H9 (cell line): ENCODE results near the gene CHSY3. TPM values are rescaled to one million over a fixed set of nuclear protein-coding genes. Genes with fewer than 3 reads are reported as not detected.
A peak's percentile ranks its signal among the peaks of the same experiment; 100 is the strongest.

ENCODE experiments used
- DNase-seq: peaks from one replicate; pipeline ENCODE4 v3.0.0-alpha.2; 2017
- H2AFZ ChIP-seq: one replicate; pipeline ENCODE4 v1.6.1; 2013; ENCODE audit warnings: mild to moderate bottlenecking, low read length, control low read depth, moderate library complexity
- H2AK5ac ChIP-seq: 2 replicates; pipeline ENCODE4 v1.6.1; 2013; ENCODE audit warnings: low read length, control low read depth, mixed read lengths; ENCODE audit not compliant: insufficient read length
- H2BK120ac ChIP-seq: one replicate; pipeline ENCODE4 v1.6.1; 2013; ENCODE audit warnings: low read depth, mild to moderate bottlenecking, low read length, control low read depth, inconsistent platforms; ENCODE audit not compliant: poor library complexity, severe bottlenecking
- H2BK12ac ChIP-seq: 2 replicates; pipeline ENCODE4 v1.6.1; 2013; ENCODE audit warnings: low read length, control low read depth, mixed read lengths, low read depth; ENCODE audit not compliant: insufficient read length
- H2BK15ac ChIP-seq: 2 replicates; pipeline ENCODE4 v1.6.1; 2013; ENCODE audit warnings: low read depth, low read length, control low read depth
- H2BK20ac ChIP-seq: one replicate; pipeline ENCODE4 v1.6.1; 2013; ENCODE audit warnings: low read depth, mild to moderate bottlenecking, low read length, control low read depth, inconsistent platforms; ENCODE audit not compliant: poor library complexity, severe bottlenecking
- H2BK5ac ChIP-seq: 2 replicates; pipeline ENCODE4 v1.6.1; 2013; ENCODE audit warnings: low read length, control low read depth, mixed read lengths; ENCODE audit not compliant: insufficient read length
- H3K14ac ChIP-seq: 2 replicates; pipeline ENCODE4 v1.6.1; 2013; ENCODE audit warnings: low read length, control low read depth; ENCODE audit not compliant: insufficient read depth
- H3K18ac ChIP-seq: 2 replicates; pipeline ENCODE4 v1.6.1; 2013; ENCODE audit warnings: low read depth, mild to moderate bottlenecking, mixed read lengths, low read length, control low read depth; ENCODE audit not compliant: insufficient read length
- H3K23ac ChIP-seq: 2 replicates; pipeline ENCODE4 v1.6.1; 2013; ENCODE audit warnings: low read length, control low read depth, mixed read lengths, low read depth; ENCODE audit not compliant: insufficient read length
- H3K23me2 ChIP-seq: 2 replicates; pipeline ENCODE4 v1.6.1; 2013; ENCODE audit warnings: low read depth, mild to moderate bottlenecking, mixed read lengths, low read length, control low read depth; ENCODE audit not compliant: insufficient read length, poor library complexity, severe bottlenecking
- H3K27ac ChIP-seq: 2 replicates; pipeline ENCODE4 v1.5.1; 2013; ENCODE audit warnings: low read length, control low read depth, mixed read lengths, low read depth; ENCODE audit not compliant: insufficient read length
- H3K27me3 ChIP-seq: 2 replicates; pipeline ENCODE4 v1.6.1; 2013; ENCODE audit warnings: low read length, control low read depth, inconsistent platforms; ENCODE audit not compliant: insufficient read depth
- H3K4ac ChIP-seq: 2 replicates; pipeline ENCODE4 v1.6.1; 2013; ENCODE audit warnings: low read depth, mild to moderate bottlenecking, control low read depth, inconsistent platforms, low read length, moderate library complexity
- H3K4me1 ChIP-seq: 2 replicates; pipeline ENCODE4 v1.6.1; 2013; ENCODE audit warnings: low read length, control low read depth, inconsistent platforms; ENCODE audit not compliant: insufficient read depth
- H3K4me2 ChIP-seq: 2 replicates; pipeline ENCODE4 v1.6.1; 2013; ENCODE audit warnings: low read length, control low read depth, mixed read lengths; ENCODE audit not compliant: insufficient read length, insufficient read depth
- H3K56ac ChIP-seq: 2 replicates; pipeline ENCODE4 v1.6.1; 2013; ENCODE audit warnings: low read depth, mild to moderate bottlenecking, mixed read lengths, low read length, control low read depth; ENCODE audit not compliant: insufficient read length
- H3K79me1 ChIP-seq: 2 replicates; pipeline ENCODE4 v1.6.1; 2013; ENCODE audit warnings: low read depth, mild to moderate bottlenecking, moderate library complexity, low read length, control low read depth, inconsistent platforms; ENCODE audit not compliant: insufficient read depth, poor library complexity, severe bottlenecking
- H3K79me2 ChIP-seq: 2 replicates; pipeline ENCODE4 v1.6.1; 2013; ENCODE audit warnings: low read length, control low read depth, inconsistent platforms; ENCODE audit not compliant: insufficient read depth
- H3K9ac ChIP-seq: 2 replicates; pipeline ENCODE4 v1.6.1; 2013; ENCODE audit warnings: low read length, control low read depth, mixed read lengths; ENCODE audit not compliant: insufficient read length; ENCODE audit errors: extremely low read depth
- H3K9me3 ChIP-seq: one replicate; pipeline ENCODE4 v1.6.1; 2013; ENCODE audit warnings: low read depth, low read length, inconsistent platforms; ENCODE audit not compliant: control insufficient read depth
- H3T11ph ChIP-seq: one replicate; pipeline ENCODE4 v1.6.1; 2013; ENCODE audit warnings: mild to moderate bottlenecking, low read length, control low read depth, inconsistent platforms
- H4K20me1 ChIP-seq: one replicate; pipeline ENCODE4 v1.6.1; 2013; ENCODE audit not compliant: control insufficient read depth, insufficient read length, insufficient read depth
- H4K5ac ChIP-seq: 2 replicates; pipeline ENCODE4 v1.6.1; 2013; ENCODE audit warnings: low read depth, mild to moderate bottlenecking, mixed read lengths, low read length, control low read depth; ENCODE audit not compliant: insufficient read length
- H4K8ac ChIP-seq: replicated peaks from 2 replicates; pipeline ENCODE4 v1.6.1; 2013; ENCODE audit warnings: low read length, control low read depth, mixed read lengths, low read depth; ENCODE audit not compliant: insufficient read length
- H4K91ac ChIP-seq: 2 replicates; pipeline ENCODE4 v1.6.1; 2013; ENCODE audit warnings: low read depth, mild to moderate bottlenecking, moderate library complexity, mixed read lengths, low read length, control low read depth; ENCODE audit not compliant: insufficient read length
- H3K27ac Mint-ChIP-seq, 3 experiments: 2 replicates in 2 of 3; 3 replicates in 1 of 3; pipeline ENCODE4 v1.8.0; 2020 to 2021; ENCODE audit warnings: mixed read lengths in 3 of 3, mild to moderate bottlenecking in 1 of 3, moderate library complexity in 1 of 3
- H3K27me3 Mint-ChIP-seq: 2 replicates; pipeline ENCODE4 v1.8.0; 2021; ENCODE audit warnings: low read depth, mild to moderate bottlenecking, moderate library complexity, mixed read lengths
- H3K36me3 Mint-ChIP-seq, 3 experiments: 2 replicates in 2 of 3; 3 replicates in 1 of 3; pipeline ENCODE4 v1.8.0; 2020 to 2021; ENCODE audit warnings: low read depth in 3 of 3, mixed read lengths in 3 of 3; ENCODE audit not compliant: insufficient read depth in 1 of 3
- H3K4me1 Mint-ChIP-seq, 2 experiments: 2 replicates each; pipeline ENCODE4 v1.8.0; 2020; ENCODE audit warnings: mixed read lengths in 2 of 2
- H3K4me3 Mint-ChIP-seq, 2 experiments: 2 replicates in 1 of 2; 3 replicates in 1 of 2; pipeline ENCODE4 v1.8.0; 2020 to 2021; ENCODE audit warnings: mild to moderate bottlenecking in 2 of 2, mixed read lengths in 2 of 2, moderate library complexity in 1 of 2
- H3K9me3 Mint-ChIP-seq, 2 experiments: 2 replicates in 1 of 2; 3 replicates in 1 of 2; pipeline ENCODE4 v1.8.0; 2020; ENCODE audit warnings: mild to moderate bottlenecking in 2 of 2, mixed read lengths in 2 of 2, moderate library complexity in 1 of 2
- WGBS: extraction: QIAGEN DNeasy Blood & Tissue Kit; methylation state at CpG from one replicate; pipeline ENCODE4 v1.1.7; 2013; ENCODE audit warnings: missing lambda C conversion rate, low lambda C conversion rate, mixed read lengths; ENCODE audit not compliant: insufficient read length; ENCODE audit errors: extremely low coverage; 5-methylcytosine and 5-hydroxymethylcytosine counted together
- total RNA-seq: library from RNA; stranded (reverse); gene quantifications from 2 replicates; pipeline ENCODE4 v1.2.1, GENCODE V29; 2021
- TF ChIP-seq, protein P1 (sequence below): fragments of 200-600 bp; sonication (generic); conservative IDR thresholded peaks from 3 replicates; pipeline ENCODE4 v1.8.0; 2021; ENCODE audit warnings: antibody characterized with exemption, mild to moderate bottlenecking

Gene CHSY3
- total RNA-seq, 1 experiment from 2014 or later: 0.37 TPM

GRCh38 chr5:130002876-130003275 is 98.6 kb downstream of the CHSY3 start:
- H3K9me3 ChIP-seq: no peaks in the 10 kb centered on the region
- TF ChIP-seq, protein P1, sequence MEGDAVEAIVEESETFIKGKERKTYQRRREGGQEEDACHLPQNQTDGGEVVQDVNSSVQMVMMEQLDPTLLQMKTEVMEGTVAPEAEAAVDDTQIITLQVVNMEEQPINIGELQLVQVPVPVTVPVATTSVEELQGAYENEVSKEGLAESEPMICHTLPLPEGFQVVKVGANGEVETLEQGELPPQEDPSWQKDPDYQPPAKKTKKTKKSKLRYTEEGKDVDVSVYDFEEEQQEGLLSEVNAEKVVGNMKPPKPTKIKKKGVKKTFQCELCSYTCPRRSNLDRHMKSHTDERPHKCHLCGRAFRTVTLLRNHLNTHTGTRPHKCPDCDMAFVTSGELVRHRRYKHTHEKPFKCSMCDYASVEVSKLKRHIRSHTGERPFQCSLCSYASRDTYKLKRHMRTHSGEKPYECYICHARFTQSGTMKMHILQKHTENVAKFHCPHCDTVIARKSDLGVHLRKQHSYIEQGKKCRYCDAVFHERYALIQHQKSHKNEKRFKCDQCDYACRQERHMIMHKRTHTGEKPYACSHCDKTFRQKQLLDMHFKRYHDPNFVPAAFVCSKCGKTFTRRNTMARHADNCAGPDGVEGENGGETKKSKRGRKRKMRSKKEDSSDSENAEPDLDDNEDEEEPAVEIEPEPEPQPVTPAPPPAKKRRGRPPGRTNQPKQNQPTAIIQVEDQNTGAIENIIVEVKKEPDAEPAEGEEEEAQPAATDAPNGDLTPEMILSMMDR: no peak
- H3K27ac ChIP-seq: no peak overlapping the region
- H3K4me2 ChIP-seq: no peak overlapping the region
- no peaks in the 10 kb centered on the region for H3K27me3 ChIP-seq
- no peaks in the 10 kb centered on the region for H3K36me3 Mint-ChIP-seq
- H3K27me3 Mint-ChIP-seq: no peaks in the 10 kb centered on the region
- H2BK12ac ChIP-seq: no peak overlapping the region
- H3K9me3 Mint-ChIP-seq: no peaks in the 10 kb centered on the region; a peak in 1 of 5 replicates
- no peak overlapping the region for H2BK15ac ChIP-seq
- peak overlapping the region in 1 of 3 experiments; percentile 73; a peak in 2 of 7 replicates for H3K27ac Mint-ChIP-seq
- H4K5ac ChIP-seq: no peak overlapping the region
- H3K56ac ChIP-seq: no peak overlapping the region
- no peak overlapping the region for H3K23ac ChIP-seq
- DNase-seq: no peak
- no peak overlapping the region for H3K9ac ChIP-seq
- H2AFZ ChIP-seq: no peak overlapping the region
- H3K4me1 Mint-ChIP-seq: peaks cover 9 to 11% of the 10 kb centered on the region in 2 experiments
- H3K23me2 ChIP-seq: no peaks in the 10 kb centered on the region
- no peak overlapping the region for H3T11ph ChIP-seq
- H3K4me1 ChIP-seq: no peaks in the 10 kb centered on the region; the same call in 1 of the 2 replicates
- no peak overlapping the region for H4K8ac ChIP-seq
- no peak overlapping the region for H3K14ac ChIP-seq
- no peak overlapping the region for H2BK120ac ChIP-seq
- no peaks in the 10 kb centered on the region for H3K79me1 ChIP-seq
- H3K18ac ChIP-seq: no peak overlapping the region
- H2BK5ac ChIP-seq: no peak overlapping the region
- no peak overlapping the region for H3K4ac ChIP-seq
- no peak overlapping the region for H2AK5ac ChIP-seq
- no peaks in the 10 kb centered on the region for H4K20me1 ChIP-seq
- no peaks in the 10 kb centered on the region for H3K79me2 ChIP-seq
- WGBS: no CpG with 5 or more reads among the region's 3 CpGs
- H4K91ac ChIP-seq: no peak overlapping the region
- H2BK20ac ChIP-seq: no peak overlapping the region
- H3K4me3 Mint-ChIP-seq: no peak overlapping the region
